Raji (cell line): Measurements from ENCODE around the gene CFTR.

Experiments
- POLR2A ChIP-seq: IDR thresholded peaks from 2 replicates; pipeline ENCODE4 v1.6.1; 2011; ENCODE audit warnings: low read depth, low read length, control low read depth; ENCODE audit not compliant: insufficient read depth

Gene CFTR

DNA sequence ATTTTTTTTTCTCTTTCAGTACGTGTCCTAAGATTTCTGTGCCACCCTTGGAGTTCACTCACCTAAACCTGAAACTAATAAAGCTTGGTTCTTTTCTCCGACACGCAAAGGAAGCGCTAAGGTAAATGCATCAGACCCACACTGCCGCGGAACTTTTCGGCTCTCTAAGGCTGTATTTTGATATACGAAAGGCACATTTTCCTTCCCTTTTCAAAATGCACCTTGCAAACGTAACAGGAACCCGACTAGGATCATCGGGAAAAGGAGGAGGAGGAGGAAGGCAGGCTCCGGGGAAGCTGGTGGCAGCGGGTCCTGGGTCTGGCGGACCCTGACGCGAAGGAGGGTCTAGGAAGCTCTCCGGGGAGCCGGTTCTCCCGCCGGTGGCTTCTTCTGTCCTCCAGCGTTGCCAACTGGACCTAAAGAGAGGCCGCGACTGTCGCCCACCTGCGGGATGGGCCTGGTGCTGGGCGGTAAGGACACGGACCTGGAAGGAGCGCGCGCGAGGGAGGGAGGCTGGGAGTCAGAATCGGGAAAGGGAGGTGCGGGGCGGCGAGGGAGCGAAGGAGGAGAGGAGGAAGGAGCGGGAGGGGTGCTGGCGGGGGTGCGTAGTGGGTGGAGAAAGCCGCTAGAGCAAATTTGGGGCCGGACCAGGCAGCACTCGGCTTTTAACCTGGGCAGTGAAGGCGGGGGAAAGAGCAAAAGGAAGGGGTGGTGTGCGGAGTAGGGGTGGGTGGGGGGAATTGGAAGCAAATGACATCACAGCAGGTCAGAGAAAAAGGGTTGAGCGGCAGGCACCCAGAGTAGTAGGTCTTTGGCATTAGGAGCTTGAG lies at the start of gene CFTR:
TSS of gene CFTR (plus strand) at position 801 of the 830 bp plus-strand sequence. CDS start 70 bp downstream, outside the sequence.
- no peak for TF ChIP-seq POLR2A

DNA sequence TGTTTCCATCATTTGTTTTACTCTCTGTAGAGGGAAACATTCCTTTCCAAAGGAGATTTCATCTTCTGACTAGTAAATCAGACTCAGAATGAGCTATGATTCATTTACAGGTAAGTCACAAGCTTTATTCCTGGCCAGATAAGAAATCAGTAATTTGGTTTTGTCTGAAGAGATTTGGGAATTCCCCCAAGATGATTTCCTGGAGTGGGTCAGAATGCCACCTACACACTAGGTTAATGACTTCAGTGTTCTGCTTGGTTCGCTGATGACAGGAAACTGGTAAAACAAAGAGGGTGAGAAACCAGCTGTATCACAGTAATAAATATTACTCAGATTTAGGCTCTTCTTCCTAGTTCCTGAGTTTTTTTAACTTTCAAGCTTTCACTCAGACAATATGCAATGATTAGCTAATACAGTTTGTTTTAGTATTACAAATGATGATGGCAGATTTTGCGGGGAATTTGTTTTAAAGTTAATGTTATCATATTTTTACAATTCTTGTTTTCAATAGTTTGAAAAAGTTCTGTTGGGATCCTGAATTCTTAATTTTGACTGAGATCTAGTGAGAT lies 44.3 kb upstream of the CFTR start:
- no peak for TF ChIP-seq POLR2A

DNA sequence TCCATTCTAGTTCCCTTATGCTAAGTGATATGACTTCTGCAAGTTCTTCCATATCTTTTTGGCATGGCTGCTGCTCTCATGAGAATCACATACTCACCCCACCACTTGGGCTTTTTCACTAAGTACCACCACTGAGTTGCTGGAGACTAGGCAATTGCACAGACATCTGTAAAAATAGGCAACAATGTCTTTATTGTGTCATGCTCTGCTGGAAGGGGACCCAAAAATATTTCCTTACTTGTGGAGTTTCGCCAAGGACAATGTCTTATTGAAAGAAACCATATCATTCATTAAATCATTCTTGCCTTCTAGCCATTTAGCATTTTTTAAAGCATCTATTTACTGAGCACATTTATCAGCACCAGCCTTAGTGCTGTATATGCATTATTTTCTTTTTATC lies 35.2 kb upstream of the CFTR start:
- TF ChIP-seq POLR2A: no peak

- no peak for TF ChIP-seq POLR2A
Observed at GRCh38 chr7:117445206-117445605, 34.6 kb upstream of the CFTR start.

DNA sequence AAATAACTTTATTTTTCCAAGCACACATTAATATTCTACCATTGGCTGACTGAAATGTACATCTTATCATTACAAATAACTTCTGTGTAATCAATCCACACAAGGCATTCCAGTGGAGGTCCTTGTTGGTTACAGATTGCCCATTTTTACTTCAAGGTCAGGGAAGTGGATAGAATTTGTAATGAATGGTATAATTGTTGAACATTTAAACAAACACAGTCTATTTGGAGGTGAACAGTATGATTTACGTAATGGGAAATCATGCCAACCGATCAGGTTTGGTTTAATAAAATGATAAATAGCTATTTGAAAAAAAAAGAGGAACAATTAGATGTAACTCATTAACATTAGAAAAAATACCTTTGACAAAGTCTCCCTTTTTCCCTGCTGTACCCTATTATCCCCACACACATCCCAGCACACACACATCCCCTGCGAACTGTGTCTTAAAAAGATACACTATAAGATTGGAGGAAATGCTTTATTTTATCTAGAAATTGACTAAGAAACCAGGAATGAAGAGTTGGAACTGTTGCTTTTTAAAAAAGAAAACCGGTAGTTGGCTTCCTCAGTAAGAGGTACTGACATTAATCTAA lies 33.5 kb upstream of the CFTR start:
- no peak for TF ChIP-seq POLR2A

DNA sequence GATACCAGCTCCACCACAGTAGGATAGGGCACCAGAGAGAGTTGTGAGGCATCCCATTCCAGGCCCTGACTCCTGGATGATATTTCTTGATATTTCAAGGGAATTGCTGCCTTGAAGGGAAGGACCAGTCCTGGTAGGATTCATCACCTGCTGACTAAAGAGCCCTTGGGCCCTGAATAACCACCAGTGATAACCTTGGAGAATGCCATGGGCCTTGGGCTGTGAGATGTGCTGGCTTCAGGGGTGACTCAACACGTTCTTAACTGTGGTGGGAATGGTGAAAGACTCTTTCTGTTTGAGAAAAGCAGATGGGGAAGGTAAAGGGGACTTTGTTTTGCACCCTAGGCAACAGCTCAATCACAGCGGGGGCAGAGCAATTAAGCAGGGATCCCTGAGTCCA lies 31.2 kb upstream of the CFTR start:
- no peak for TF ChIP-seq POLR2A

DNA sequence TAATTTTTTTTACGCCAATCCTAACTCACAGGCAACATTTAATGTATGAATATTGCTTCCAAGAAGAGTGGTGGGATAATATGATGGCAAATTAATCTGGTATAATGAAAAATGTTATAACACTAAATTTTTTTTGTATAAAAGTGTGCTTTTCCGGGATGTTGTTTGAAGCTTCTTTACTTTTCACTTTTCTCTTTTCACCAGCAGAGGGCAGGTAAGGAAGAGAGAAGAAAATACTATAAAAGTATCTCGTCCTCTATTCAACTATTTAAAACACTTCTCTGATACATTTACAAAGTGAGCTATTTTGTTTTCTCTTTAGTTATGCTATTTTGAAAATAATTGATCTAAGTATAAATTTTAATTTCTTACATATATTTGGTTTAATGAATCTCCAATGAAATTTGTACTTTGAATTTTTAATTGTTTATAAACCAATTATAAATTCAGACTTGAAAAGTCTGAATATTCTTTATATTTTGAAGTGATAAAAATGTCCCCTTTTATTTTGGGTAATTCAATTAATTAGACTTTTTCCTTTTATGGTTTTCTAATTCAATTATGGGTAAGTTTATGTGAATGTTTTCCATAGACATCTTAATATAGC lies 20.7 kb upstream of the CFTR start:
- TF ChIP-seq POLR2A: no peak

GRCh38 chr7:117459735-117460134 lies 20.1 kb upstream of the CFTR start:
- TF ChIP-seq POLR2A: no peak

GRCh38 chr7:117468174-117468573 lies 11.7 kb upstream of the CFTR start:
- no peak for TF ChIP-seq POLR2A

DNA sequence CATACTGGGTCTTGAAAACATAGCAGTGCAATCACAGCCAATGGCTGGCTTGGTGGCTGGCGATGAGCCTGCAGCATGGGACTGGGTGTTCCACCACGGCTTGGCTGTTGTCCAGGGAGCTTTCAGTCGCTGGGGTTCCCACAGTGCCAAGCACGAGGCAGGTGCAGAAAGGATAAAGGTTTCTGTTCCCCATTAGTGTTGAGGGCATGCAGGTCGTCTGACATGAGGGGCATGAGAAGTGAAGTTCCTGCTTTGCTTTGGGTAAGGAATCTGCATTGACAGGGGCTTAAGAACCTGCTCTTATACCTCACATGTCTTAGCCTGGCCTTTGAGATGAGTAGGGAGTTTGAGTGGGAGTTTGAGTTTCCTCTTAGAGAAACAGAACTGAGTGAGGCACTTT lies 9.0 kb upstream of the CFTR start:
- TF ChIP-seq POLR2A: no peak

DNA sequence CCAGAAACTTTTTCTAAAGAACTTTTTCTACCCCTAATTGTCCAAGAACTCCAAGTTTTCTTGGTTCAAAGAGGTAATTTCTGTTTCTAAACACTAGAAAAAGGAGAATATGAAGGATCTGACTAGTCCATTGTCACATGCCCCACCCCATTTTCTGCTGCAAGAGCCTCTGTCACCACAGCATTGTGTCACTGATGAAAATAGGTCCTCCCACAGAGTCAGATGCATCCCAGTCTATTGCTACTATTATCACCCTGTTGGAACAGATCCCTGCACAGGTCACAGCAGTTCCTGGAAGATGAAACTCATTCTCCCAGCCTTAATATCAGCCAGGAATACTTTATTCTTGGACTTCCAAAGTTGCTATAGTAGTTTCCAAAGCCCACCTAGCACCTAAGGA lies 7.5 kb upstream of the CFTR start:
- TF ChIP-seq POLR2A: no peak

DNA sequence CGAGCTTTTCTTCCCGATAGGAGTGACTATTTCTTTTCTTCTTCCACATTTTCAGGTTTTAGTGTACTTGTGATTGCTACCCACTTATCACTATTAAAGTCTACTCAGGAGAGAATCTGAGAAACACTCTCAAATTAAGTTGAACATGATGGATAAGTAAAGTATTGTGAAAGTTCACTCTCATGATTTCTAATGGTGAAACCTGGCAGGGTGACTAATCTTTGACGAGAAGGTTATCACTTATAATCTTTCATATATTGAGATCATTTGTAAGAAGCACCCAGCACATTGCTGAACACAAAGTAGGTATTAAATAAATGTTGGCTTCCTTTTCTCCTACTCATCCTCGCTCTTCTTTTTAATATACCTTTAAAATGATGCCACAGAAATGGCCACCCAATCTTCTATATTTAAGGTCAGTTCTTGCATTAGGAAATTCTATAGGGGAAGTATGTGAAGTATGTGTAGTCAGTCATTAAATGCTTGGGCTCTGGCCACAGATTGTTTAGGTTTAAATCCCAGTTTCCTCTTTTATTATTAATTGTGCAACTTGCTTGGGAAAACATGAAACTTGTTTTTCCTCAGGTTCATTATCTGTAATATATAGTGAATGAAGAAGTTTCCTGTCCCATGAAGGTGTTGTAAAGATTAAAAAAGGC lies 3.1 kb upstream of the CFTR start:
- TF ChIP-seq POLR2A: no peak

DNA sequence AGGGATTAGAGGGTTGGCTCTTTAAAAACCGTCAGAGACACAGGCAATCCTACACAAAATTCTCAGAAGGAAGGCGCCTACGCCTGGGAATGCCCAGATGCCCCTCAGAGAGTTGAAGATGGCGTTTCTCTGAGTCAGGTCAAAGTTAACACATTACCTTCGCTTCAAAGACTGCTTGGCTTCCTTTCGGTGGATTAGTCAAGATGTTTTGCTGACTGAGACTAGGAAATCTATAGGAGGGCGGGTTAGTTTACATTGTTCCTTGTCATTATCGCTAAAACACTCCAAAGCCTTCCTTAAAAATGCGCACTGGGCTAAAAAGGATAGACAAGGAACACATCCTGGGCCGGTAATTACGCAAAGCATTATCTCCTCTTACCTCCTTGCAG lies 995 bp upstream of the CFTR start:
- no peak for TF ChIP-seq POLR2A

DNA sequence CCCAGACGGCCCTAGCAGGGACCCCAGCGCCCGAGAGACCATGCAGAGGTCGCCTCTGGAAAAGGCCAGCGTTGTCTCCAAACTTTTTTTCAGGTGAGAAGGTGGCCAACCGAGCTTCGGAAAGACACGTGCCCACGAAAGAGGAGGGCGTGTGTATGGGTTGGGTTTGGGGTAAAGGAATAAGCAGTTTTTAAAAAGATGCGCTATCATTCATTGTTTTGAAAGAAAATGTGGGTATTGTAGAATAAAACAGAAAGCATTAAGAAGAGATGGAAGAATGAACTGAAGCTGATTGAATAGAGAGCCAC lies 184 bp downstream of the CFTR start:
- TF ChIP-seq POLR2A: no peak

DNA sequence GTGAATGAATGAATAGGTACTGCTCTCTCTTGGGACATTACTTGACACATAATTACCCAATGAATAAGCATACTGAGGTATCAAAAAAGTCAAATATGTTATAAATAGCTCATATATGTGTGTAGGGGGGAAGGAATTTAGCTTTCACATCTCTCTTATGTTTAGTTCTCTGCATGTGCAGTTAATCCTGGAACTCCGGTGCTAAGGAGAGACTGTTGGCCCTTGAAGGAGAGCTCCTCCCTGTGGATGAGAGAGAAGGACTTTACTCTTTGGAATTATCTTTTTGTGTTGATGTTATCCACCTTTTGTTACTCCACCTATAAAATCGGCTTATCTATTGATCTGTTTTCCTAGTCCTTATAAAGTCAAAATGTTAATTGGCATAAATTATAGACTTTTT lies 1.2 kb downstream of the CFTR start:
- no peak for TF ChIP-seq POLR2A
